Peyer's patch (tissue), 4 donors: ENCODE results near the gene FSTL5.

Experiments used
- CTCF ChIP-seq, 6 experiments: fragments of 450-650 bp in 4 of 6; fragments of 200-600 bp in 2 of 6; sonication (generic) in 1 of 6; IDR thresholded peaks; one replicate each; pipeline ENCODE4 v1.5.1; 2017 to 2019; ENCODE audit warnings: antibody characterized with exemption in 6 of 6, mild to moderate bottlenecking in 3 of 6, moderate library complexity in 1 of 6
- POLR2A ChIP-seq, 2 donors: fragments of 450-650 bp; IDR thresholded peaks; one replicate each; pipeline ENCODE4 v1.5.1; 2017; ENCODE audit warnings: antibody characterized with exemption in 2 of 2, mild to moderate bottlenecking in 2 of 2, moderate library complexity in 2 of 2

GRCh38 chr4:161360982-161361381 lies 802.8 kb downstream of the FSTL5 start:
- TF ChIP-seq CTCF (IDR thresholded peaks at IDR 0.05) (no peak), POLR2A (IDR thresholded peaks at IDR 0.05) (no peak)
